Skin of body (tissue), 2 donors: ENCODE results near the gene ABCG2. TPM values are rescaled to one million over a fixed set of nuclear protein-coding genes. Genes with fewer than 3 reads are reported as not detected.

Source experiments
- DNase-seq: peaks from one replicate; lab custom pipeline; 2025; lab: John Stamatoyannopoulos, UW
- total RNA-seq: library from RNA; depleted of rRNA; stranded (reverse); fragments of >200 nt; gene quantifications from one replicate; pipeline ENCODE4 v1.2.3, GENCODE V29; 2014

The ABCG2 gene
- total RNA-seq: 7.0 TPM

DNA sequence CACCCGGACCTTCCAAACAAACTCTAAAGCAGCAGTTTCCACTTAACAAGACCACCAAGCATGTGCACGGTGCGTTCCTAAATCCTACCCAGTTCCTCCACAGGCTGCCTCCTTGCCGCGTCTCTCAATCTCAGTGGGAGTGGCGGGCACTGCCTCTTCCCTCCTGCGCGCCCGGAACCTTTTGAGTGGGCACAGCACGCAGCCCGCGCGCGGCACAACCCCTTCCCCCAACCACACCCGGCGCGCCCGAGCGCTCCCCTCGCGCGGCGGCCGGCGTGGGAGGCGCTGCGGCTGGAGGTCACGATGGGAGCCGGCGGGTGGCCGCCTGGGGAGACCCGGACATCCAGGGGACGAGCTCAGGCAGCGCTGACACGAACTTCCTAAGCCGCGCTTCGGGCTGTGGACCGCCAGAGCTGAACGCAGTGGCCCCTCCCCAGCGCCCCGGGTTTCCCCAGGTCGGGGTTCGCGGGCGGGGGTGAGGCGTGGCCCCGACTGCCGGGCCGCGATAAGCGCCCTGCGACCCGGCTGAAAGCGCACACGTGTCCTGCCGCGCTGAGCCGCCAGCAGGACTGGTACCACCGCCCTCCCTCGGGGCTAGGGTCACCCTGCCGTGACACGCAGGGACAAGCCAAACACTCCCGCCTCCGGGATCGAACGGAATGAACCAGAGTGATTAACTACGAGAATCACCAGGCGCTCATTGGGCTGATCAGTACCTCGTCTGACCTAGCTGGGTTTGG lies at the start of gene ABCG2:
ABCG2 (minus strand) TSS at position 151 of the 740 bp plus-strand sequence. CDS start 18,644 bp downstream, outside the sequence.
- DNase-seq: no peak

DNA sequence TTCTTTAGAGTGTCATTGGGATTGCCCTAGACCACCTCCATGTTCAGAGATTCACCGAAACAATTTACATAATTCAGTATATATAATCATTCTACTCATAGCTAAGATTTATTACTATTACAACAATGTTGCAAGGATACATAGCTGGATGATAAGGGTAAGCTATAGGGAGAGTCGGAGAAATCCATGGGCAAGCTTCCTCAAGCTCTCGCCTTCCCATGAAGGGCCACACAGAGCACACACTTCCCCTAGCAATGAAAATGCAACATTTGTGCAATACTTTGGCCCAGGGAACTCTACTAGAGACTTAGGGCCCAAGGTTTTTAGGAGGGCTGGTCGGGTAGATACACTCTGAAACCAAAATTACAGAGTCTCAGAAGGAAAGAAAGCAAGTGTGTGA lies 49.7 kb upstream of the ABCG2 start:
- no peak for DNase-seq

DNA sequence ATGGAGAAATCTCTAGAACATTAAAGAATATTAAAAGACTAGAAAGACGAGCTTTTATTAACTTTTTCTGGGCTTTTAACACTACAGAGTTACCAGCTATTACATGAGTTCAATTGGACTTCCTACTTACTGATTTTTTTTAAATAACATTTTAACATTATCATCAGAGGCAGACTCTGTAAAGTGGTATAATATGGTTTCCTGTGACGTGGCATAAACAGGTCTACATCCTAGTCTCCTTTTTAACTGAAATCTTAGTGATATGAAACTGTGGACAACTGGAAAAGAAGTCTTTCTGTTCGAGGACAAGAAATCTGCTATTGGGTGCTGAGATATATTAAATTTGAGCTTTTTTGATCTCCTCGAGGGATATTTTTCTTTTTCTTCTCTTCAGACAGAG lies 48.7 kb upstream of the ABCG2 start:
- no peak for DNase-seq

DNA sequence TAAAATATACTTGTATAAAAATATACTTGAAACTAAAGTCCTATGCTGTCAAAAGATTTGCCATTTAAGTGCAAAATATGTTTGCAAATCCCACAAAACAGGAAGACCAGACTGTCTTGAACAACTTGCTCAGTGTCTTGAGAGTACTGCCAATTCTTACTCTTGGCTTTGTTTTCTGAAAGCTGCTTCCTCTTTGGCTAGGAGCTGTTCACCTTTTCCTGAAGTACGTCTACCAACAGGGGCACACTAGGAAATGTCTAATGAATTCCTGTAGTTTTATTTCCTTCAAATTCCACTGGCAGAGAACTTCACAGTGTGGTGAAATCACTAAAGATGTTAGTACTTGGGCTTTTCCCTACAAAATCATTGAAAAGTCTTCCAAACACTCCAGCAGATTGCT lies 46.4 kb upstream of the ABCG2 start:
- no peak for DNase-seq

DNA sequence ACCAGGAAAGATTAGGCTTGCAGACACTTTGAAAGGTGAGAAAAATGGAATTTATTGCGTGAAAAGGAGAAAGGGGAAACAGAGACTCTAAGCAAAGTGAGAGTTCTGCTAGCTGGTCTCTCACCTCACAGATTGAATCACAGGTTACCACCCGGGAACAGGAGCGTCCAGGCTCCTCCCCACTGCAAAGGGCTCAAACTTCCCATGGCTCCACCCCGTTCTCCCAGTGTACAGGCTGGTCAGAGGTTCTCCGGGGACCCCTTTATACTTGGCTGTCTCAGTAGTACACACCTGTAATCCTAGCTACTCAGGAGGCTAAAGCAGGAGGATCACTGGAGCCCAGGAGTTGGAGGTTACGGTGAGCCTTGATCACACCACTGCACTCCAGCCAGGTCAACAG lies 44.0 kb upstream of the ABCG2 start:
- DNase-seq: no peak

DNA sequence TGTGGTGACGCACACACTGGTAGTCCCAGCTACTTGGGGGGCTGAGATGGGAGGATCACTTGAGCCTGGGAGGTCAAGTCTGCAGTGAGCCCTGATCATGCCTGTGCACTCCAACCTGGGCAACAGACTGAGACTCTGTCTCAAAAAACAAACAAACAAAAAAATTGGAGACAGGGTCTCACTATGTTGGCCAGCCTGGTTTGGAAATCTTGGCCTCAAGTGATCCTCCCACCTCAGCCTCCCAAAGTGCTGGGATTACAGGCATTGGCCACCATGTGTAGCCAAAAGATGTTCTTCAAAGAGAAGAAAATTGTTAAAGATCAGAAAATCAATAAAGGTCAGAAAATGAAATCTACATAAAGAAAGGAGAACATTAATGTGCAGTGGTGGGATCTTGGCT lies 41.7 kb upstream of the ABCG2 start:
- no peak for DNase-seq

DNA sequence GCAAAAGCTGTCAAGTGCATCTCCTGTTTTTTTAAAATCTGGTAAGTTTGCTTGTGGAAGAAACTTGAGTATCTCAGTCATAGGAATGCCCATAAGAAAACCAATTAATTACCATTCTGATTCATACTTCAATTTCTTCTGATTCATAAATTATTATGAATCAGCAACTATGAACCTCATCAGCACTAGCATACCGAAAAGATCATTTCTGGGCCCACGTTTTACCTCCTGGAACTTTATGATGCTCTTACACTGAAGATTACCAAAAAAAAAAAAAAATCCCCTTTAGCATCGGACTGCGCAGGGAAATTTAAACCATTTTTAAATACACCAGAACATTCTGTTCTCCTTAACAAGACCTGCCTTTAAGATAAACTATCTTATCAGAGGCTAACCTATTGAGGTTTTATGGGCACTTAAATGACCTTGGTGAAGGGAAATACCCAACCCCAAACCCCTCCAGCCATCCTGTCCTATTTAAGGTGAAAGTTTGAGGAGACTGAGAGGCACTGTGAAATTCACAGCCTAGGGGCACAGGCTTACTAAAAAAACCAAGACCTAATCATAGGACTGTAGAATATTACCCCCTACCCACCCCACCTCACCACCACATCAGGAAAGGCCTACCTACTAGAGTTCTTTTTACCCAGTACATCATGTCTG lies 38.2 kb upstream of the ABCG2 start:
- no peak for DNase-seq

DNA sequence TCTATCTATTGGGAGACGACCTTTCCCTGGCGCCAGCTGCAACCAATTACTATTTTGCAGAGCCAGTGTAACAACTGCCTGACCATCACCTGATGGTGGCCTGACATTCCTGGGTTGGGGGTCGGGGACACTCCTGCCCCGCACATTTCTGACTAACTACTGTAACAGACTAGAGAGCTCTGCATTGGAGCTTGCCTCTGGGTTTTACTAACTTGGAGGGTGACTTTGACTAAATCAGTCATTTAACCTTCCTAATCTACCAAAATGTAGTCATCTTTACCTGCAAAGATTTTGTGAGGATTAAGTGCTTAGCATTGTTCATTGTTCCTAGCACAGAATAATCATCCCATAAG lies 37.5 kb upstream of the ABCG2 start:
- DNase-seq: no peak

DNA sequence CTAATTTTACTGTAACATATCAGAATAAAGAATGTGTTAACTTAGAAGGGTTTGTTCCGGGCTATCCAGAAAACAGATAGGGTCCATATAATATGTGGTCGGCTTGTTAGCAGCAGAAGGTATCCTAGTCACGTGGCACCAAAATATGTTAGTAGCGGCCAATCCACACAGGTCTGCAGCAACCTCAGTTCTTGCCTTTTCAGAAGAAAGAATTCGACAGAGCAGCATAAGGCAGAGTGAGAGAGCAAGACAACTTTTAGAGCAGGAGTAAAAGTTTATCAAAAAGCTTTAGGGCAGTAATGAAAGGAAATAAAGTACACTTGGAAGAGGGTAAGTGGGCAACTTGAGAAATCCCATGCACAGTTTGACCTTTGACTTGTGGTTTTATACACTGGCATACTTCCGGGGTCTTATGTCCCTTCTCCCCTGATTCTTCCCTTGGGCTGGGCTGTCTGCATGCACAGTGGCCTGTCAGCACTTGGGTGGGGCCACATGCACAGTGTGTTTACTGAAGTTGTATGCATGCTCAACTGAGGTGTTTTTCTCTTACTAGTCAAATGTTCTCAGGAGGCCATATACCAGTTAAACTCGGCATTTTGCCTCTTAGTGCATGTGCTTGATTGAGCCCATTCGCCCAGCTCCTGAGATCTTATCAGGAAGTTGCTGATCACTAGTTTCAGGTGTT lies 37.0 kb upstream of the ABCG2 start:
- DNase-seq: no peak

DNA sequence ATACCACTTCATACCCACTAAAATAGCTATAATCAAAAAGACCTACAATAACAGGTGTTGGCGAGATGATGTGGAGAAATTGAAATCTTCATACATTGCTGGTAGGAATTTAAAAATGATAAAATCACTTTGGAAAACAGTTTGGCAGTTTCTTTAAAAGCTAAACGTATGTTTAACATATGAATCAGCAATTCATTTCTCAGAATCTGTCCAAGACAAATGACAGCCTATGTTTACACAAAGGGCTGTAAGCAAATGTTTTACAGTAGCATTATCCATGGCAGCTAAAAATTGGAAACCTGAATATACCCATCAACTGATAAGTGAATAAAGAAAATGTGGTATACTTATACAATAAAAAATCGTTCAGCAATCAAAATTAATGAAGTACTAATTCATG lies 33.0 kb upstream of the ABCG2 start:
- DNase-seq: no peak

DNA sequence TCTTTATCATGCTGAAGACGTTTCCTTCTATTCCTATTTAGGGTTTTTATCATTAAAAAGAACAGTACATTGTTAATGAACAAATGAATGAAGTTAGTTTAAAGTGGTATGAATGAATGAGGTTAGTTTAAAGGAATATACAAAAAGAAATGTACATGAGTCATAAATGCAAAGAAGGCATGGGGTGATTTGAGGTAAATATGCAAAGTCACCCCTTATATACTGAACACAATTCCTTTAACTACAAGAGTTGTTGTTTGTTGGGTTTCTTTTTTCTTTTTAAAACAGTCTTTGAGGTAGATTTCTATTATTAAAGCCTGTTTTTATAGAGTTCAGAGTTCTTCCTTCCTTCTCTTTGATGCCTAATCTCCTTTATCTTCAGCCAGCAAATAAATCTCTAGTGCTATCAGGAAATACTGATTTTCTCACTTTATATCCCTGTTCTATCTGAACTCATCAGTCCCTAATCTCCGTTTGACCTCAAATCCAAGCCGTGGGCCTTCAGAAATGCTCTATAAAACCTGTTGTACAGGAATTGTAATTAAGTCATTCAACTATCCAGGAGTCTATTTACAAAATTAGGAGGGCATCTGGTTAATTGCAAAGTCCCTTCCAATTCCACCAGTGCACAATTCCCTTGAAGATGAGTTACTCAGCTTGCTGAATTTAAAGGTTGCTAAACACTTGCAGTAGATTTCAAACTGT lies 31.6 kb upstream of the ABCG2 start:
- no peak for DNase-seq

DNA sequence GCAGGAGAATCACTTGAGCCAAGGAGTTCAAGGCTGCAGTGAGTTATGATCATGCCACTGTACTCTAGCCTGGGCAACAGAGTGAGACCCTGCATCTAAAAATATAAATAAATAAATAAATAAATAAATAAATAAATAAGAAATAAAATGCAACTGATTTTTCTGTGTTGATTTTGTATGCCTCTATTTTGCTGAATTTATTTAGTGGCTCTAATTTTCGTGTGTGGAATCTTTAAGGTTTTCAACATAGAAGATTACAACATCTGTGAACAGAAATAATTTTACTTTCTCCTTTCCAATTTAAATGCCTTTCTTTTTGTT lies 30.9 kb upstream of the ABCG2 start:
- DNase-seq: no peak

DNA sequence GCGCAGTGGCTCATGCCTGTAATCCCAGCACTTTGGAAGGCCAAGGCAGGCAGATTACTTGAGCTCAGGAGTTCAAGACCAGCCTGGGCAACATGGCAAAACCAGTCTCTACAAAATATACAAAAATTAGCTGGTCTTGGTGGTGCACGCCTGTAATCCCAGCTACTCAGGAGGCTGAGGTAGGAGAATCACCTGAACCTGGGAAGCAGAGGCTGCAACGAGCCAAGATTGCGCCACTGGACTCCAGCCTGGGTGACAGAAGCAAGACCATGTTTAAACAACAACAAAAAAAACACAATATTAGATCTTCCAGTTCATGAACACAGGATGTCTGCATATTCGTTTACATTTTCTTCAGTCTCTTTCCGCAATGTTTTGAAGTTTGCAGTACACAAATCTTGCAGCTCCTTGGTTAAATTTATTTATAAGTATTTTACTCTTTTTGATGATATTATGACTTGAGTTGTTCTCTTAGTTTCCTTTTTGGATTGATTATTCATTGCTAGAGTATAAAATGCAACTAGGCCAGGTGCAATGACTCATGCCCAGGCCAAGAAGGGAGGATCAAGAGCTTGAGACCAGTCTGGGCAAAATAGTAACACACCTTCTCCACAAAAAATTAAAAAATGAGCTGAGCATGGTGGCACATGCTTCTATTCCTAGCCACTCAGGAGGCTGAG lies 30.4 kb upstream of the ABCG2 start:
- no peak for DNase-seq

DNA sequence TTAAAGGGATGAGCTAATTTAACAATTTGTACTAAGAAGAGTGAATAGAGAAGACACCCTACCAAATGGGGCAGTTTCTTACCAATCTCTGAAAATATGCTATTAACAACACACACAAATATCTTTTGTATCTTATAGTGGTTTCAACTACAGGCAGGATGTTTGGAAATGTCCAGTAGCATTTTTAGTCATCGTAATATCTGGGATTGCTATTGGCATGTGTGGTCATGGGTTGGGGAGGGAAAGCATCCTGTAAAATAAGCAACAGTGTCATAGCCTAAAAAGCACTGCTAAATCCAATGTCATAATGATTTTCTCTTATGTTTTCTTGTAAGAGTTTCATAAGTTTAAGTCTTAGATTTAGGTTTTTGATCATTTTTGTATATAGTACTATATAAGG lies 29.3 kb upstream of the ABCG2 start:
- DNase-seq: no peak

DNA sequence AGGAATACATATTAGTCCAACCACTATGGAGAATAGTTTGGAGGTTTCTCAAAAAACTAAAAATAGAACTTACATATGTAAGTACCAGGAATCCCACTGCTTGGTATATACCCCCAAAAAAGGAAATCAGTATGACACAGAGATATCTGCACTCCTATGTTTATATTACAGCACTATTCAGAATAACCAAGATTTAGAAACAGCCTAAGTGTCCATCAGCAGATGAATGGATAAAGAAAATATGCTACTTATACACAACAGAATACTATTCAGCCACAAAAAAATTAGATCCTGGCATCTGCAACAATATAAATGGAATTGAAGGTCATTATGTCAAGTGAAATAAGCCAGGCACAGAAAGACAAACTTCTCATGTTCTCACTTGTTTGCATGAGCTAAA lies 27.5 kb upstream of the ABCG2 start:
- no peak for DNase-seq

DNA sequence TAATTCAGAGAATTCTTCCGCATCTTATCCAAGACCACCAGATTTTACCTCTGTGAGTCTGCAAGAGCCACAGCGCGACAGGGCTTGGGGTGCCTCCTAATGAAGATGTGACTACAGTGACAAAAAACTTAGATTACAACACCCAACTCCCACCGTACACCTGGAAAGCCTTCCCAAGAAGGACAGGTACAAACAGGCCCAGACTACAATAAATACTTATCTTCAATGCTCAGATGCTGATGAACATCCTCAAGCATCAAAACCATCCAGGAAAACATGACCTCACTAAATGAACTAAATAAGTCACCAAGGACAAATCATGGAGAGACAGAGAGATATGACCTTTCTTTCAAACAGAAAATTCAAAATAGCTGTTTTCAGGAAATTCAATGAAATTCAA lies 20.8 kb upstream of the ABCG2 start:
- no peak for DNase-seq

DNA sequence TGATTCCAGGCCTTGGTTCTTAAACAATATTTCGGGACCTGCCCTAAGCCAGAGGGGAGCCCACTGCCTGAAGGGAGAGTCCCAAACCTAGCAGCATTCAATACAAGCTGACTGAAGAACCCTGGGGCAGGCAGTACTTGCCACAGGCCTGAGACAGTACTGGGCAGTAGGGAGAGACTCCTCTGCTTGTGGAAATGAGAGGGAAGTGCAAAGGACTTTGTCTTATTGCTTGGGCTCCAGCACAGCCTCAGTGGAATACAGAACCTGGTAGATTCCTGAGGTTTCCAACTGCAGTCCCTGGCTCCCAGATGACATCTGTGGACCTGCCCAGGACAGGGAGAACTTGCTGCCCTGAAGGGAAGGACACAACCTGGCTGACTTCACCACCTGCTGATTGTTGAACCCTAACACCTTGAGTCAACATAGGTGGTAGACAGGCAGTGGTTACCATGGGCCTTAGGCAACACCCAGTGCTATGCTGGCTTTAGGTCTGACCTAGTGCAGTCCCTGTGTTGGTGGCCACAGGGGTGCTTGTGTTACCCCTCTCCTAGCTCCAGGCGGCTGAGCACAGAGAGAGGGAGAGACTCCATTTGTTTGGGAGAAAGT lies 20.3 kb upstream of the ABCG2 start:
- DNase-seq: no peak

DNA sequence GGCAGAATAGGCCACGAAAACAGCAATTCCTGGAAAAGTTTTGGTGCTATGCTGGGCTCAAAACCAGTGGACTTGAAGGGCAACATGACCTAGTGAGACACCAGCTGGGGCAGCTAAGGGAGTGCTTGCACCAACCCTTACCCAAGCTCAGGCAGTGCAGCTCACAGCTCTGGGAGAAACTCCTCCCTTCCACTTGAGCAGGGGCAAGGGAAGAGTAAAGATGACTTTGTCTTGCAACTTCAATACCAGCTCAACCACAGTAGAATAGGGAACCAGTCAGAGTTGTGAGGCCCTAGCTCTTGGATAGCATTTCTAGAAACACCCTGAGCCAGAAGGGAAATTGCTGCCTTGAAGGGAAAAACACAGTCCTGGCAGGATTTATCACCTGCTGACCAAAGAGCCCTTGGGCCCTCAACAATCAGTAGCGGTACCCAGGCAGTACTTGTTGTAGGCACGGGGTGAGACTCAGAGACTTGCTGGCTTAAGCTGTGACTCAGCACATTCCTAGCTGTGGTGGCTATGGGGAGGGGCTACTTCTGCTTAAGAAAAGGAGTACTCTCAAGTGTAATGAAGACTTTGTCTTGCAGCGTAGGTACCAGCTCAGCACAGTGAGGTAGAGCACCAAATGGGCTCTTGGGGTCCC lies 19.7 kb upstream of the ABCG2 start:
- no peak for DNase-seq

DNA sequence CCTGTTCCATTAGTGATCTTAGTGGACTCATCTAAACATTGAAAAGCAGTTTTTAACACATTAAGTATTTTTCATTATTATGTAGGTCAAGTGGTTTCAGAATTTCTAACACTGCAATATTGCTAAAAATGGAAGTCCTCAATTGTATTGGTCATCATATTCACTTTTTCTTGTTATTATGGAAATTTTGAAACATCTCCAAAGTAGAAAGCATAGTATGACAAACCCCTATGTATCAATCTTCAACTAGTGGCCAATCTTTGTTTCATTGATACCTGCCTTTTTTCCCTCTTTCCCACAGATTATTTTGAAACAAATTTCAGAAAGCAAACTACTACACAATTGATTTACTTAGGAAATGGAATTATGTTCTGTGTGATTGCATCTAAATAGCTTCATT lies 14.5 kb upstream of the ABCG2 start:
- no peak for DNase-seq

DNA sequence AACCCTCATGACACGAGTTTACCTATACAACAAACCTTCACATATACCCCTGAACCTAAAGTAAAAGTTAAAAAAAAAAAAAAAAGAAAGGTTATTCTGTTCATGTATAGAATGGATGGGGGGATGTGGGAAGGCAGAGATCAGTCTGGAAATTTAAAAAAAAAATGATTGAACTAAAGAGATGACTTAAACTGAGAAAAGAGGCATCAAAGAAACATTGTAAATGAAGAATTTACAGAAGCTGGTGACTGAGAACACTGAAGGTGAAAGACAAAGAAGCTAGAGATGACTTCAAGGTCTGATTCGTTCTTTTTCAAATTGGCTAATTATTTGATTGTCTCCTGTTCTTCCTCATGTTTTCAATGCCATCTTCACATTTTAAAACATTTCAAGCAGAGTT lies 12.8 kb upstream of the ABCG2 start:
- no peak for DNase-seq

DNA sequence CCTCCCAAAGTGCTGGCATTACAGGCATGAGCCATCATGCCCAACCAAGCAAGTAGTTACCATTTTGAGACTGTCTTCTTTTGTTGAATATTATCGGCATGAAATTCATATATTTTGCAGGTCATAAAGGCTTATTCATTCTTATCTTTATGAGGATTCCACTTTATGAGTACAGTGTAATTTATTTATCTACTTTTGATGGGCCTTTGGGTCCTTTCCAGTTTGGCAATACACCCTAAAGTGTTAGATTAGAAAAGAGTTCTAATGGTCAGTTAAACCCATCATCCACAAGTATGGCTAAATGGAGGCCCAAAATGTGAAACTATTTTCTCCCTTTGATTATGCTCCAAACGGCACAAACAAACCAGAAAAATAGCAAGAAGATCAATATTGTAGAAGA lies 10.9 kb upstream of the ABCG2 start:
- DNase-seq: no peak
